HG02852 (cell line): ENCODE measurements around the gene UBR3.

ENCODE experiments used
- ATAC-seq: cut with Tn5 transposase; IDR thresholded peaks from one replicate; pipeline ENCODE4 v1.9.1; 2021; ENCODE audit warnings: mild to moderate bottlenecking, moderate library complexity; ENCODE audit not compliant: unreplicated experiment

UBR3 gene

GRCh38 chr2:169997140-169997887, 170.1 kb downstream of the UBR3 start:
- no peak for ATAC-seq

GRCh38 chr2:169999054-169999453, 171.8 kb downstream of the UBR3 start:
- ATAC-seq, result no peak

- no peak for ATAC-seq
These were observed 174.8 kb downstream of the UBR3 start for GRCh38 chr2:170002096-170002495.

GRCh38 chr2:170005702-170006101, 178.4 kb downstream of the UBR3 start:
- no peak for ATAC-seq

GRCh38 chr2:170006587-170007325, 179.5 kb downstream of the UBR3 start:
- no peak for ATAC-seq

GRCh38 chr2:170009209-170009608, 182.0 kb downstream of the UBR3 start:
- no peak for ATAC-seq

- no peak for ATAC-seq
These were observed 185.5 kb downstream of the UBR3 start for GRCh38 chr2:170012773-170013172.

GRCh38 chr2:170013802-170014551, 186.7 kb downstream of the UBR3 start:
- ATAC-seq, result no peak

GRCh38 chr2:170014769-170015168, 187.5 kb downstream of the UBR3 start:
- no peak for ATAC-seq

GRCh38 chr2:170017860-170018532, 190.7 kb downstream of the UBR3 start:
- no peak for ATAC-seq

- ATAC-seq, result no peak
These were observed 192.0 kb downstream of the UBR3 start for GRCh38 chr2:170019060-170019805.

- no peak for ATAC-seq
These were observed 193.5 kb downstream of the UBR3 start for GRCh38 chr2:170020777-170021176.

- ATAC-seq, result no peak
These were observed 195.4 kb downstream of the UBR3 start for GRCh38 chr2:170022692-170023091.

- no peak for ATAC-seq
These were observed 197.5 kb downstream of the UBR3 start for GRCh38 chr2:170024721-170025120.

- ATAC-seq, result no peak
These were observed 198.0 kb downstream of the UBR3 start for GRCh38 chr2:170025223-170025622.

GRCh38 chr2:170026361-170026760, 199.1 kb downstream of the UBR3 start:
- ATAC-seq, result no peak

GRCh38 chr2:170029551-170029950, 202.3 kb downstream of the UBR3 start:
- ATAC-seq, result no peak

GRCh38 chr2:170030040-170030439, 202.8 kb downstream of the UBR3 start:
- ATAC-seq, result no peak

GRCh38 chr2:170031288-170031687, 204.0 kb downstream of the UBR3 start:
- no peak for ATAC-seq

- ATAC-seq, result no peak
These were observed 207.3 kb downstream of the UBR3 start for GRCh38 chr2:170034596-170034995.
